HK-2 (cell line): ENCODE measurements around the gene SEMA6B.

ENCODE experiments used
- DNase-seq: peaks from one replicate; pipeline ENCODE4 v3.0.0-alpha.2; 2018; ENCODE audit not compliant: unreplicated experiment

SEMA6B gene

DNA sequence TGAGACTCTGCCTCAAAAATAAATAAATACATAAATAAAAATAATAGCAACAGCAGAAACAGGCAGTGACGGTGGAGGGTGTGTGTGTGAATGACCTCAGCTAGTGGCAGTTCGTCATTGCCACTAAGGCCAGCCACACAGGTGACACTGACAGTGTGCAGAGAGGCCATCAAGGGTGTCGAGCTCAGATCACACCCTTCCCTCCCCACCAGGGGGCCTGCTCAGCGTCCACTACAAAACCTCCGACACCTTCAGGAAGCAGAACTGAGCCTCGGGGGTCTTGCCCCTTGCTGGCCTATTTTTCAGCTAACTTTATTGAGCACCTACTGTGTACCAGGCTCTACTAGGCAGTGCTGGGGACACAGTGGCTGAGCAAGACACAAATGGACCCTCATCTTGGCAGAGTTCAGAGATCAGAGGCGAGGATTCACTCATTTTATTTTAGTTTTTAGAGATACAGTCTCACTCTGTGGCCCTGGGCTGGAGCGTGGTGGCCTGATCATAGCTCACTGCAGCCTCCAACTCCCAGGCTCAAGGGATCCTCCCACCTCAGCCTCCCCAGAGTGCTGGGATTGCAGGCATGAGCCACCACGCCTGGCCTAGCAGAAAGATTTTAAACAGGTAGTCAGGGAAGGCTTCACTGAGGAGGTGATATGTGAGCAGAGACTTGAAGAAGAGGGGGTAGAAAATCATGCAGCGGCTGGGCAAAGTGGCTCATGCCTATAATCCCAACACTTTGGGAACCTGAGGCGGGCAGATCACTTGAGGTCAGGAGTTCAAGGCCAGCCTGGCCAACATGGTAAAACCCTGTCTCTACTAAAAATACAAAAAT, 30.3 kb upstream of the SEMA6B start:
- DNase-seq: no peak

DNA sequence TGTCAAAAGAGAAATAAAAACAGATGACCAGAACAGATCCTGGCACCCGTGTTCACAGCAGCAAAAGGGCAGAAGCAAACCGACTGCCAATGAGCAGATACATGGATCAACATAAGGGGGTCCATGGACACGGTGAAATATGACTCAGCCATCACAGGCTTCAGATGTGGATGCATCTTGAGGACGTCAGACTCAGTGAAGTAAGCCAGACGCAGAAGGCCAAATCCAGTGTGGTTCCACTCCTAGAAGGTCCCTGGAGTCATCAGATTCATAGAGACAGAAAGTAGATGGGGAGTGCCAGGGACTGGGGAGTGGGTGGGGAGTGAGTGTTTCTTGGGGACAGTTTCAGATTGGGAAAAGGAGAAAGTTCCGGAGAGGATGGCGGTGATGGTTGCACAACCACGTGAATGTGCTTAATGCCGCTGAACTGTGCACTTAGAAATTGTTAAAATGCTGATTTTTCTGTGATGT, 28.8 kb upstream of the SEMA6B start:
- no peak for DNase-seq

- DNase-seq: no peak
These were observed 28.0 kb upstream of the SEMA6B start for GRCh38 chr19:4587527-4587926.

DNA sequence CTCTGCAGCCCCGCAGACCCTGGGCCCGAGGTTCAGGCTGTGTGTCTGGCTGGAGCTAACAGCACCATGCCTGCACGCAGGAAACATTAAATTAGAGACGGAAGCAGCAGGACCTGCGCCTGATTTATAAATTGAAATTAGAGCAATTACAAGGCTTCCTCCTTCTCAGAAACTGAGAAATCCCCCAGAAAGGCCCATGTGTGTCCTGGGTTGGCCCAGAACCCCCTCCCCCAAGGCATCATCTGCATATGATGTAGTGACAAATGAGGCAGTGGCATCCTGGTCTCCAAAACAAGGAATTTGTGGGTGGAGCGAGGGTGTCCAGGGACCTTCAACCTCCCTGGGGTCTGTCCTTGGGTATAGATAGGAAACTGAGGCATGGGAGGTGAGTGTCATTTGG, 27.2 kb upstream of the SEMA6B start:
- DNase-seq: no peak

DNA sequence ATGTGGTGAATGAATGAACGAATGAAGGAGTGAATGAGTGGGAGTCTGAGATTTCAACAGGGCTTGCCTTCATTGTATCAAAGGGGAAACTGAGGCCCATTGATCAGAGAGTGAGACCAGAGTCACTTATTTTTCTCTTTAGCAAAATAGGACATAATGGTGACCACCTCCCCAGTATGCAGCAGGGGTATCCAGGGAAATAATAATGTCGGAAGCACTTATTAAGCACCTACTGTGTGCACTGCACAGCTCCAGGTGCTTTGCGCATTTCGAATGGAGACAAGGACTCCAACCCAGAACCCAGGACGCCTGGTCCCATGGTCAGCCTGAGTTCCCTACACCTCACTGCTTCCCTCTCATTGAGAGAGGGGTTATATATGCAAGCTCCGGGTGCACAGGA, 26.8 kb upstream of the SEMA6B start:
- no peak for DNase-seq

GRCh38 chr19:4585556-4585955, 26.1 kb upstream of the SEMA6B start:
- DNase-seq: no peak

DNA sequence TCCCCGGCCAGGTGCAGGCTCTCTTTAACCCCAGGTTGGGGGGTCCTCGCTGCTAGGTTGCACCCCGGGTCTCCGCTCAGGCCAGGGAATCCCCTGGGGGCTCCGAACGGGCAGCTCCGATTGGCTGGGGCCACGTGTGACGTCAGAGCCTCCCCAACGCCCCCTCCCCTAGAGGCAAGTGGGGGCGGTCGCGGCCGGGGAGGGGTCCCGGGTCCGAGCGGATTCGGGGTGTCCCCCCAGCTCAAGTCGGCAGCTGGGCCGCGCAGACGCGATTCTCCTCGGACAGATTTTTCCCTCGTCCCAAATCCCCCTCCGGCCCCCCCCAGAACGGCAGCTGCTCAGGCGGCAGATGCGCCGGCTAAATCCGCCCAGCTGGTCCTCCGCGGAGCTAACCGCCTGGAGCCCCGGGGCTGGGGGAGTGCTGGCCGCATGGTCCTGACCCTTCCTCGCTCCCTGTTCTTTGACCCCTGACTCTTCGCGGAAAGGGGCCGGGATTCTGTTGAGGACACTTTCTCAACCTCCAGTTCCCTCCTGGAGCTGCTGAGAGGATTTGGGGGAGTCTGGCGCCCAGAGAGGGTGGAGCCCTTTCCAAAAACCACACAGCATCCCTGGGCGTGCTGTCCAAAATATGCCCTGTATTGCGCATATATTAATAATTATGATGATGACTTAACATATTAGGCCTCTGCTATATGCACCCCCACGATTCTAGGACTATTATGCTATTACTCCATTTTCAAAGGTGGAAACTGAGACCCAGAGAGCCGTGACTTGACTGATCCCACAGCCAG, 25.4 kb upstream of the SEMA6B start:
- no peak for DNase-seq

GRCh38 chr19:4583961-4584669, 24.6 kb upstream of the SEMA6B start:
- no peak for DNase-seq

GRCh38 chr19:4582980-4583842, 23.7 kb upstream of the SEMA6B start:
- peak; percentile 65 for DNase-seq

- no peak for DNase-seq
These were observed 22.4 kb upstream of the SEMA6B start for GRCh38 chr19:4581666-4582553.

GRCh38 chr19:4580961-4581665, 21.6 kb upstream of the SEMA6B start:
- no peak for DNase-seq

- no peak for DNase-seq
These were observed 20.8 kb upstream of the SEMA6B start for GRCh38 chr19:4580021-4580901.

- no peak for DNase-seq
These were observed 19.9 kb upstream of the SEMA6B start for GRCh38 chr19:4579389-4579788.

DNA sequence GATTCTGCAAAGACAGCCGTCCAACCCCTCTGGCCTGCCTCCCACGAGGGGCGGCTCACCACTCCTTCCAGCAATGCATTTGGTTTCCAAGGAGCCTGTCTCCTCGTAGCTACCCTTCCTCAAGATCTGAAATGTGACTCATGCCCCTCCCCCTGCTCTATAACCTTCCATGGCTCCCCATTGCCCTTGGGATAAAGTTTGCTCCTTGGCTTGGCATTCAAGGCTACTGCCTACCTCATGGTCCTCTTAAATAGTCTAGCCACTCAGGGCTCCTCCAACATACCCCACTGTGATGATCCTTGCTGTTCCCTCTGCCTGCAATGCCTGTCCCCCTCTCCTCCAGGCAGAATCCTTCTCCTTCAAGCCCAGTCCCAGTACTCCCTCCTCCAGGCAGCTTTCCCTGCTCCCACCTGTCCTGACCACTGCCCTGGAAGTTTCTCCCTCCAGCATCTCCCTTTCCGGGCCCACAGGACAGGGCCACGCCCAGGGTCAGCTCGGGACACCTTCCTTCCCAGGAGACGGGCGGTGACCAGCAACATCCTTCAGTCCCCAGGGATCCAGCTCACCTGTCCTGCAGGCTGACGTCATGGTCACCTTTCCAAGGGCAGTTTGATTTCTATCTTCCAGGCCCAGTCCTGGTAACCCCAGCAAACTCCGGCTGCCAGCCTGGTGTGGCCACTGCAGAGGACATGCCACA, 19.2 kb upstream of the SEMA6B start:
- no peak for DNase-seq

DNA sequence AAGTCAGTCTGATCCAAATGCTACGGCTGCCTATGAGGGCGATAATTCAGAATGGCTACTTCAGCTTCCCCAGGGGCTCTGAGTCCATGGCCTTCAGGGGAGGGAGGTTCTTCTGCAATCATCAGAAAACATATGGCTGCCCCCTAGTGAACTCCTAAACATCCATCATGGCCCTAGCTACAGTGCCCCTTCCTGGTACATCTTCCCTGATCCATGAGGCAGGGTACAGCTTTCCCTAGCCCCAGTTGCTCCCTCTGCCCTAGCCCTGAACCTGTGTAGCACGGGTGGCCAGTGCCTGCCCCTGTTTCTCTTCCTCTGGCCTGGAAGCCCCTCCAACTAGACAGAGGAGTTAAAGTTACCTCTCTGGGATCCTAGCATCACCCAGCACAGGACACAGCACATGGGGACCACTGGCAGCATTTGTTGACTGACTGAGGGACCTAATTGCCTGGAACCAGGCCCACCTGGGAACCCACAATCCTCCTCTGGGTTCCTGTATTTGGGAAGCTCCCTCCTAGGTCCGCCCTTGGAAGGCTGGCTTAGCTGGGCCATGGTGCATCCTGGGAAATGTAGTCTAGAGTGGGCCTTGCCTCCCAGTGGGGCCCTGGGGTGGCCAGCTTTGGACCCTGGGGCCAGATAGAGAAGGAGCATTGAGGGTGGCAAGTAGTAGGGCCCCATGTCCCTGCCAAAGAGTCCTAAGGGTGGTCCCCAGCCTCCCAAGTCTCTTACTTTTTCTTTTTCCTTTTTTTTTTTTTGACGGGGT, 17.7 kb upstream of the SEMA6B start:
- no peak for DNase-seq

- DNase-seq: peak; percentile 85
These were observed 16.8 kb upstream of the SEMA6B start for GRCh38 chr19:4576016-4576933.
